NCI-H524 (cell line): ENCODE measurements around the gene MX2.
"Not testable (repeated sequence)": the region's sequence is repeated elsewhere in the genome, so short reads cannot be mapped to it uniquely, and the experiment has no call there.

Experiments used
- DNase-seq, 2 experiments: peaks; one replicate each; lab custom pipeline; 2025; lab: John Stamatoyannopoulos, UW

The MX2 gene

DNA sequence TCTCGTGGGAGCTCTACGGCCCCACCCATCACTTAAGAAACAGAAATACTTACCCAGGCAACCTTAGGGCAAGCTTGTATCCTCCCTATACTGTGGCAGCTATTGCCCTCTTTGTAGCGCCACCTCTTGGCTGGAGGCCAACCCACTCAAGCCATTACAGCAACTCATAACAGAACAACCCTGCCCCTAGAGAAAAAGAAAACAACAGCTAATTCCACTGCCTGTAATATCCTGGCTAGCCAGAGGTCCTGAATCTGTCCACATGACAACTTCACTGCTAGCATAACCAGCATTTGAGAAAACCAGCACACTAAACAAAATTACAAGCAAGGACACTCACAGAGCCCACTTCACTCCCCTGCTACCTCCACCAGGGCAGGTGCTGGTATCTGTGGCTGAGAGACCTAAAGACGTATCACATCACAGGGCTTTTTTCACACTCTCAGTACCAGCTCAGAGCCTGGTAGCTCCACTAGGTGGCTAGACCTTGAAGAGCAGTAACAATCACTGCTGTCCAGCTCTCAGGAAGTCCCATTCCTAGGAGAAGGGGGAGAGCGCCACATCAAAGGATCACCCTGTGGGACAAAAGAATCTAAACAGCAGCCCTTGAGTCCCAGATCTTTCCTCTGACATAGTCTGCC is 49.7 kb downstream of the MX2 start:
- no peak for DNase-seq

DNA sequence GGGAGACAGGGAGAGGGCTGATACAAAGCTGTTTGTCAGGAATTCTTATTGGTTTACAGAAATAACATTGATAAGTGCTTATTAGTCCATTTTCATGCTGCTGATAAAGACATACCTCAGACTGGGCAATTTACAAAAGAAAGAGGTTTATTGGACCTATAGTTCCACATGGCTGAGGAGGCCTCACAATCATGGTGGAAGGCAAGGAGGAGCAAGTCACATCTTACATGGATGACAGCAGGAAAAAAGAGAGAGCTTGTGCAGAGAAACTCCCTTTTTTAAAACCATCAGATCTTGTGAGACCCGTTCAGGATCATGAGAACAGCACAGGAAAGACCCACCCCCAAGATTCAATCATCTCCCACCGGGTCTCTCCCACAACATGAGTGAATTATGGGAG is 55.7 kb downstream of the MX2 start:
- not testable (repeated sequence) for DNase-seq

- no peak for DNase-seq
Observed at GRCh38 chr21:41418393-41418792, 56.6 kb downstream of the MX2 start.

DNA sequence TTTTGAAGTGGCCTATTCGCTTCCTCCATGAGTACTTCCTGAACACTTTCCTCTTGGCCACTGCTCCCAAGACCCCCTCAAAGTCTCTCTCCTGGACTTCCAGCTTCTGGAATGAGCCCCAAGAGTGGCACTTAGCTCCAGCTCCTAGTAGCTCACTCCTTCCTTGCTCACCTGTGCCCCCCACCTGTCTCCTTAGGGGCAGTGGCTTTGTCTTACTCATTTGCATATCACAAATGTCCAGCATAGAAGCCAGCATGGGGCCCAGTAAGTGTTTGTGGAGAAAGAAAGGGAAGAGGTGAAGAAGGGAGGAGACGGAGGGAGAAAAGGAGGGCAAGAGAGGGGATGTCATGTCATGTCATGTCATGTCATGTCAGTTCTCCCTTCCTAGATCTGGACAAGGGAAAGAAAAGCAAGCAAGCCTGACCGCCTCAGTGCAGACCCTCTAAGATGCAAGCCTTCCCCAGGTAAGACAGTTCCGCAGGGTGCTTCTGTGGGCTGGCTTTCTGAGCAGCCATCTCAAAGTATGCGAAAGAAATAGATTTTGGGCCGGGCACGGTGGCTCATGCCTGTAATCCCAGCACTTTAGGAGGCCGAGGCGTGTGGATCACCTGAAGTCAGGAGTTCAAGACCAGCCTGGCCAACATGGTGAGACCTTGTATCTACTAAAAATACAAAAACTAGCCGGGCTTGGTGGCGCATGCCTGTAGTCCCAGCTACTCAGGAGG is 57.3 kb downstream of the MX2 start:
- DNase-seq, result no peak

DNA sequence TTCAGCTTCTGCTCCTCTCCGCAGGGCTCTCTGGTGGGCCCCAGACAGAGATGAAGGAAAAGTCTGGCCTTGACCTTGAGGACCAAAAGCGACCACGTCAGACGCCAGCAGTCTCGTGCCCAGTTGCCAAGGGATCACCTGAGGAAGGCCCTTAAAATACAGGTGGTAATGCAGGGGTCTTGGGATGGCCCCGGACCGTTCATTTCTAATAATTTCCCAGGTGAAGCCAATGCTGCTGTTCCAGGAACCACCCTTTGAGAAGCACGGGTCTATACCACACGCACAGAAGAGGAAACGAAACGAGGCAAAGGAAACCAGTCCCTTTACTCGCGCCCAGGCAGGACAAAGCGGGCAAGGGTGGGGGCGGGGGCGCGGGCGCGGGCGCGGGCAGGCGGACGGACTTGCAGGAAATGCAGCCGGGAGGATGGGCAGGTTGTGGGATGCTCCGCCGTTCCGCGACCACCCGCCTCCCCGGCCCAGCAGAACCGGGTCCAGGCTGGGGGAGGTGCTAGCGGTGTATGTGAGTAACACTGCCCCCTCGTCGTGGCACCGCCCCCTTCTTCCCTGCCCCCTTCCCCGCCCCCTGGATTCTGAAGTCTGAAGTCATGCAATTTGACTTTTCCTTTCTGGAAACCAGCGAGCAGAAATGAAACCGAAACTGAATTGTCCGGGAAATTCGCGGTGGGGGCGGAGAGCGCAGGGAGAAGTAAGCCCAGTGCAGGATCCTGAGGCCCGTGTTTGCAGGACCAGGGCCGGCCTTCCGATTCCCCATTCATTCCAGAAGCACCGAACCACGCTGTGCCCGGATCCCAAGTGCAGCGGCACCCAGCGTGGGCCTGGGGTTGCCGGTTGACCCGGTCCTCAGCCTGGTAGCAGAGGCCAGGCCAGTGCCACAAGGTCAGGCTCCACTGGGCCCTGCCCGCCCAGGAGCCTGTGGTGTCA is 58.4 kb downstream of the MX2 start:
- peak in 1 of 2 experiments; percentile 11 for DNase-seq

- not testable (repeated sequence) for DNase-seq
Observed at GRCh38 chr21:41420998-41421397, 59.2 kb downstream of the MX2 start.

GRCh38 chr21:41422546-41423304 is 60.9 kb downstream of the MX2 start:
- no peak for DNase-seq

DNA sequence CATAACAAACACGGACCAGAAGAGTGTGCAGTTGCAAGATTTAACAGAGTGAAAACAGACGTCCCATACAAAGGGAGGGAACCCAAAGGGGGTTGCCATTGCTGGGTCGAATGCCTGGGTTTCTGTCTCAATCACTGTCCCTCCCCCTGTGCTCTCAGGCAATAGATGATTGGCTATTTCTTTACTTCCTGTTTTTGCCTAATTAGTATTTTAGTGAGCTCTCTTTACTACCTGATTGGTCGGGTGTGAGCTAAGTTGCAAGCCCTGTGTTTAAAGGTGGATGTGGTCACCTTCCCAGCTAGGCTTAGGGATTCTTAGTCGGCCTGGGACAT is 61.4 kb downstream of the MX2 start:
- DNase-seq, result not testable (repeated sequence)

DNA sequence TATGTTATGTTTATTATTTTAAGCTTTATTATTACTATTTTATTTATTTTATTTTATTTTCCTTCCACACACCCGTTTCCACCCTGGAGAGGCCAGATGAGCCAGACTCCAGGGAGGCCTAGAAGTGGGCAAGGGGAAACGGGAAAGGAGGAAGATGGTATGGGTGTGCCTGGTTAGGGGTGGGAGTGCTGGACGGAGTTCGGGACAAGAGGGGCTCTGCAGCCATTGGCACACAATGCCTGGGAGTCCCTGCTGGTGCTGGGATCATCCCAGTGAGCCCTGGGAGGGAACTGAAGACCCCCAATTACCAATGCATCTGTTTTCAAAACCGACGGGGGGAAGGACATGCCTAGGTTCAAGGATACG is 63.7 kb downstream of the MX2 start:
- DNase-seq, result no peak

DNA sequence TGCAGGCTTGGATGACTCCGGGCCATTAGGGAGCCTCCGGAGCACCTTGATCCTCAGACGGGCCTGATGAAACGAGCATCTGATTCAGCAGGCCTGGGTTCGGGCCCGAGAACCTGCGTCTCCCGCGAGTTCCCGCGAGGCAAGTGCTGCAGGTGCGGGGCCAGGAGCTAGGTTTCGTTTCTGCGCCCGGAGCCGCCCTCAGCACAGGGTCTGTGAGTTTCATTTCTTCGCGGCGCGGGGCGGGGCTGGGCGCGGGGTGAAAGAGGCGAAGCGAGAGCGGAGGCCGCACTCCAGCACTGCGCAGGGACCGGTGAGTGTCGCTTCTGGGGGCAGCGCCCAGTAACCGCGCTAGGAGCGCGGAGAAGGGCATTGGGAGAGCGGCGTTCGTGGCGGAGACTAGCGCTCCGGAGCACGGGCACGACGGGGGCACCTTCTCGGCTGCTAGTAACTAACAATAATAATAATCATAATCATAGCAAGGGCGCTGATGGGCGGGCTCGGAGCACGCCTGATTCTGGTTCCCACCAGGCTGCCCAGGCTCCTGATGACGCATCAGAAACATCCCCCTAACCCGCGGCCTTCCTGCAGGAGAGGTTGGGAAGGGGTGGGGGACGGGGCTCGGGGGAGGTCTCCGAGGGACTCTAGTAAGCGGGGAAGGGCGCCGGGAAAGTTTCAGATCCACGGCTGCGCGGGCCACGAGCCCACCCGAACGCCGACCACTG is 64.3 kb downstream of the MX2 start, which contains the start of gene MX1:
Gene MX1, plus strand, starts transcription at position 286 of the 722 bp plus-strand sequence. CDS start 5,832 bp downstream, outside the sequence.
- no peak for DNase-seq

DNA sequence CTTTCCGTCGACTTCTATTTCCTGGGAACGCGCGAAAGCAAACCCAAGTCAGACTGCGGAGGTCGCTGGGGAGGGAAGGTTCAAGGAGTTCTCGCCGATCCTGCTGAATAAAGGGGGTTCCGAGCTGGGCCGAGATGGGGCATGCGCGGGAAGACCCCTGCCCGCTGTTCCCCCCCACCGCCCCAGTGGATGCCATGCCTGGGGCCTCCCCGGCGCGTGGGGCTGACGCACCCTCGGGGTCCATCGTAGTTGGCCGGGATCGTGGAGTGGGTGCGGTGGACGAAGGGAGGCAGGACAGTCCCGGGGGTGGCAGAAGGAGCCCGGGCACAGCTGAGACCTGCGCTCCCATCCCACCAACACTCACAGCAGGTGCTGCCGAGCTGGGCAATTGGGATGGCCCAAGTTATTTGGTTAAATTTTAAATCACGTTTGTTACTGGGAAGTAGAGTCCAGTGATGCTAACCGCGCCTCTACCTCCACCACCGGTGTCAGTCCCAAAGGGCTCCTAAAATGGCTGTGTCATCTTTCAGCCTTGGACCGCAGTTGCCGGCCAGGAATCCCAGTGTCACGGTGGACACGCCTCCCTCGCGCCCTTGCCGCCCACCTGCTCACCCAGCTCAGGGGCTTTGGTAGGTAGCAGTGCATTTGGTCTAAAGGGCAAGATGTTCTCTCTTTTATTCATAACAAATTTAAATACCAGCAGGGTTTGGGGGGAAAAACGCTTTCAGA is 65.0 kb downstream of the MX2 start:
- no peak for DNase-seq

- no peak for DNase-seq
Observed at GRCh38 chr21:41427556-41427955, 65.7 kb downstream of the MX2 start.

DNA sequence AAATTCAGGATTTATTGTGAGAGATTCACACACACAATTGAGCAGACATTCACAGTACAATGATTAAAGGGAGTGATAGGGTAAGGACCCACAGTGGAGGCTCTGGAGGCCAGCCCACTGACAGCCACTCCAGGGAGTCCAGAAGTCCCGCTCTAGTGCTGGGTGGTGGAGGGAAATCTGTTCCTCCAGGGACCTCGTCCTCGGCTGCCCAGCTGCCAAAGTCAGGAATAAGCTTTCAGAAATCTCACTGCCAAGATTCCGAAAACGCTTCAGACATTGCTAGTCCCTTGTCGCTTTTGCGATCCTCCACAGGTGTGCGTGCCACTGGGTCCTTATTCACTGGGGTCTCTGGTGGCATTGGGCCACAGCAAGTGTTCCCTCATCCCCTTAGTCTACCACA is 66.5 kb downstream of the MX2 start:
- no peak for DNase-seq

- no peak for DNase-seq
Observed at GRCh38 chr21:41428847-41429246, 67.0 kb downstream of the MX2 start.

DNA sequence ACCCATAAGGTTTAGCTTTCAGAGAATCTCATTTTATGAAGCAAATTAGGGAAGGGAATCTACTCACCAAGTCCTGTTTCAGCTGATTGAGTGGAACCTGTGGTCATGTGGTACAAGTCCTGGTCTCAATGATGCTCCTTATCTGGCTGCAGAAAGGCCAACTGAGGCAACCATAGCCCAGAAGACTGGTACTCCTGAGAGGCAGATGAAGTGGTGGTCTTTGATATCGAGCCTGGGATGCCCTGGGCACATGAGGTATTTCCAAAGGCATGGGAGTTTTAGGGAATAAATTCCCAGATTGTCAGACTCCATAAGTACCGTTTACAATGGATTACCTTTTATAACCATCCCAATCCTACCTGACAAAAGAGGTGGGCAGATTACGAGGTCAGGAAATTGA is 67.5 kb downstream of the MX2 start:
- no peak for DNase-seq

- no peak for DNase-seq
Observed at GRCh38 chr21:41429925-41430491, 68.2 kb downstream of the MX2 start.

DNA sequence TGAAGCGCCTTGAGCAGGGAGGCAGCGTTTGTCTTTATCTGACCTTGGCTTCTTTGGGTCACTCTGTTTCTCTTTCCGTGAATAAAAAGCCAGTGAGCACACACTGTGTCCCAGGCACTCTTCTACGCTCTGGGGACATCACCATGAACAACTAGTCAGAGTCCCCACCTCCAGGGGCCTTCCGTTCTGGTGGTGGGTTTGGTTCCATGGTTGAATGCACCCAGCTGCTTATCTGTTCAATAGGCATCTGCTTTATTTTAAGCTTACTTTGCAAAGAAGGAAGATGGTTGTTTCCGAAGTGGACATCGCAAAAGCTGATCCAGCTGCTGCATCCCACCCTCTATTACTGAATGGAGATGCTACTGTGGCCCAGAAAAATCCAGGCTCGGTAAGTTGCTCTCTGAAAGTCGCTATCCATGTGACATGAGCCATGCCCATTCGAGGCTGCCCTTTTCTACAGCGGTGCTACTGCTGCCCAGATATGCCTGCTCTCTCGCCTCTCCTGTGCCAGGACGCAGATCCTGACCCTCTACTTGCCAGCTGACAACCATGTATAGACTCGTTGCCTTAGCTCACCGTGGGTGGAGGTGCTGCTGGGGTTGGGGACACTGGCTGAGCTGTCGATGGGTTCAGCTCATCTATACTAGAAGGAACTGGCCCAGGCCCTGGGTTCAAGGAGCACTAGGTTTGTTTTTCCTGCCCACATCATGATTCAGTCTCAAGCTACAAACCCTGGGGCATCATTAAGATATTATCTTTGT is 70.1 kb downstream of the MX2 start:
- no peak for DNase-seq

DNA sequence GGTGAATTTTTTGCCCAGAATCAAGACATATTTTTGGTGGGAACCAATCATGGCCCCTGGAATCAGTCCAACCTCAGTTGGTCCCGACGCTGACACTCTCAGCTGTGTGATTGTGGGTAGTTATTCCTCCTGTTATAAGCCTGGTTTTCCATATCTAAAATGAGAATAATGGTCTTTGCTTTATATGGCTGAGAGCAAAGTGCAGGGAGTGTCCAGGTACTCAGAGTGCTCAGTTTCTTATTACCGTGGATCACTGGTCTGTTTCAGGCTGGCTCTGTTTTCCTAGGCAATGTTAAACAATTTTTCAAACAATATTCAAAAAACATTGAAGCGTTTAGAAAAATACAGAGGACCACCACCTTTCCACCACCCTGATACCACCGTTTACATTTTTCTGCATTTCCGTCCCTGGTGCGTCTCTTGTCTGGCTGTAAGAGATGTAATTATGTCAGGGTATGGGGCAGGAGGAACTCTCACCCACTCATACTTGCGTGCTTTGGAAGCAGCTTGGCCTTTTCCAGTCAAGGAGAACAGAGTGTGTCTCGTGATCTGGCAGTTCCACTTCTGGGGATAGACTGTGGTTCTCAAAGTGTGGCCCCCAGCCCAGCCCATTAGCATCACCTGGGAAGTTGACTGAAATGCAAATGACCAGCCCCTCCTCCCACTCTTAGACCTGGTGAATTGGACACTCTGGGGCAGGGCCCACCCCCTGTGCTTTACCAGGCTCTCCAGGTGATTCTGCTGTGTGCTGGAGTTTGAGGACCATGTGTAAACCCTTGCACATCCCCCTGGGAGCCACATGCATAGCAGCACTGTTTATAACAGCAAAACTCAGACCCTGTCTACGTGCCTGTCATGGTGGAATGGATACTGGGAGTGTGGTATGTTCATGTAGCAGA is 71.0 kb downstream of the MX2 start:
- DNase-seq, result no peak

GRCh38 chr21:41433566-41433965 is 71.7 kb downstream of the MX2 start:
- no peak for DNase-seq
